ENCODE measurements around the gene PLA2G15. TPM values are rescaled to one million over a fixed set of nuclear protein-coding genes. Genes with fewer than 3 reads are reported as not detected.

PLA2G15 gene
- total and polyA plus RNA-seq, 2 of the 13 experiments (the other 11 are each of a cell fraction or from before 2014, with no cell fraction given): 14.4 to 23.7 TPM

DNA sequence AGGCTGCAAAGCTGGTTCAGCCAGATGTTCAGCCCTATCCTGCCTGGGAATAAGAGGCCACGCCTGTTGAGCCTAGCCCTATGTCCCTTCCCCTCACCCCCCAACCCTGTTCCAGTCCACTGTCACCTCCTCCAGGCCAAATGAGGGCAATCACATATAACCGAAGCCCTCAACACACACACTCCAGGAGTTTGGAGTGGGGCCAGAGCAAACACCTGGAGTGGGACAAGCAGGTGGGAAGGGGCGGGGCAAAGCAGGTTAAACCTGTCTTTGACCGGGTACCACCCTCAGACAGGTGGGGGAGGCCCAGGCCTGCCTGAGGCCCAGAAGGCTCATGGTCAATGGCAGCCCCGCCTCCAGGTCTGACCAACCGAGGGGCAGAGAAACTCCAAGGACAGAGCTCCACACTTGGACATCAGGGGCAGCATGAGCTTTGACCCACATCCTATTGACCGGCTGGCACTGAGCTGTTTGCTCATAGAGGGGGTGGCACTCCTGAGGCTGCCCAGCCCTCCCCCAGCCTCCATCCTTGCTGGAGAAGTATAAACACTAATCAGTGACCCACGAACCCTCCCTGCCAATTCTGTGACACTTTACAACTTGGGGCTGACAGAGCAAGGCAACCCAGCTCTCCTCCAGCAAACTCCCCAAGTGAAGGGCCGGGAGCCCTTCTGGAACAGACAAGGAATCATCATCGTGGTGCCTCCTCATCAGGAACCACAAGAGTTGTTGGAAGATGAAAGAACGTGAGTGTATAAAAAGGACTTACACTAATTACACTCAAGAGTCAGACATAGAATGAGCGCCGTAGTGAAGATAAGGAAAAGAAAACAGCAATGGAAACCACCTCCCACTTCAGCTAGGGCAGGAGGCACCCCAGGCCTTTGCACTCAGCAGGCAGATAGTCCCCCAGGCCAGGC lies 10.7 kb upstream of the PLA2G15 start (continued):
- no peak for TF ChIP-seq ETS1 (CRISPR knock-in tag; IDR thresholded peaks at IDR 0.05)
- no peak for TF ChIP-seq ZNF138 (CRISPR knock-in tag; IDR thresholded peaks at IDR 0.05; ENCODE audit: low read depth)
- TF ChIP-seq RFX5 (IDR thresholded peaks at IDR 0.05; ENCODE audit: low read depth, low read length): no peak
- peak; percentile 73 for TF ChIP-seq ARID4A (CRISPR knock-in tag; IDR thresholded peaks at IDR 0.05; ENCODE audit: borderline replicate concordance)
- no peak for TF ChIP-seq ZNF503 (CRISPR knock-in tag; IDR thresholded peaks at IDR 0.05)
- TF ChIP-seq IRX3 (CRISPR knock-in tag; IDR thresholded peaks at IDR 0.05; ENCODE audit: borderline replicate concordance, low read depth): no peak
- TF ChIP-seq HMGA1 (CRISPR knock-in tag; conservative IDR thresholded peaks at IDR 0.05): no peak
- TF ChIP-seq, protein P1, sequence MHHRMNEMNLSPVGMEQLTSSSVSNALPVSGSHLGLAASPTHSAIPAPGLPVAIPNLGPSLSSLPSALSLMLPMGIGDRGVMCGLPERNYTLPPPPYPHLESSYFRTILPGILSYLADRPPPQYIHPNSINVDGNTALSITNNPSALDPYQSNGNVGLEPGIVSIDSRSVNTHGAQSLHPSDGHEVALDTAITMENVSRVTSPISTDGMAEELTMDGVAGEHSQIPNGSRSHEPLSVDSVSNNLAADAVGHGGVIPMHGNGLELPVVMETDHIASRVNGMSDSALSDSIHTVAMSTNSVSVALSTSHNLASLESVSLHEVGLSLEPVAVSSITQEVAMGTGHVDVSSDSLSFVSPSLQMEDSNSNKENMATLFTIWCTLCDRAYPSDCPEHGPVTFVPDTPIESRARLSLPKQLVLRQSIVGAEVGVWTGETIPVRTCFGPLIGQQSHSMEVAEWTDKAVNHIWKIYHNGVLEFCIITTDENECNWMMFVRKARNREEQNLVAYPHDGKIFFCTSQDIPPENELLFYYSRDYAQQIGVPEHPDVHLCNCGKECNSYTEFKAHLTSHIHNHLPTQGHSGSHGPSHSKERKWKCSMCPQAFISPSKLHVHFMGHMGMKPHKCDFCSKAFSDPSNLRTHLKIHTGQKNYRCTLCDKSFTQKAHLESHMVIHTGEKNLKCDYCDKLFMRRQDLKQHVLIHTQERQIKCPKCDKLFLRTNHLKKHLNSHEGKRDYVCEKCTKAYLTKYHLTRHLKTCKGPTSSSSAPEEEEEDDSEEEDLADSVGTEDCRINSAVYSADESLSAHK (CRISPR knock-in tag; IDR thresholded peaks at IDR 0.05; ENCODE audit: borderline replicate concordance): no peak
- peak; percentile 61 for TF ChIP-seq TEAD3 (CRISPR knock-in tag; optimal IDR thresholded peaks at IDR 0.05; ENCODE audit: borderline replicate concordance)
- no peak for TF ChIP-seq NBN (conservative IDR thresholded peaks at IDR 0.05)
- TF ChIP-seq GZF1 (CRISPR knock-in tag; IDR thresholded peaks at IDR 0.05): peak; percentile 40; the same call in 1 of the 2 replicates
- no peak; the same call in 1 of the 2 replicates for TF ChIP-seq TOE1 (CRISPR knock-in tag; IDR thresholded peaks at IDR 0.05)
- TF ChIP-seq YEATS2 (CRISPR knock-in tag; IDR thresholded peaks at IDR 0.05; ENCODE audit: borderline replicate concordance): 0 out of 2 replicates have a peak, but pooled peaks have one; percentile 36
- 0 out of 2 replicates have a peak, but pooled peaks have one; percentile 10 for TF ChIP-seq MEF2D (CRISPR knock-in tag; IDR thresholded peaks at IDR 0.05)
- TF ChIP-seq ZNF740 (CRISPR knock-in tag; IDR thresholded peaks at IDR 0.05): peak; percentile 83; the same call in 1 of the 2 replicates
- TF ChIP-seq BRCA1 (CRISPR knock-in tag; IDR thresholded peaks at IDR 0.05): no peak
- TF ChIP-seq RARA (CRISPR knock-in tag; IDR thresholded peaks at IDR 0.05): peak; percentile 96
- no peak for TF ChIP-seq NFE2L1 (CRISPR knock-in tag; IDR thresholded peaks at IDR 0.05; ENCODE audit: borderline replicate concordance)

Data from HepG2 (cell line).